Measurements from ENCODE around the gene SNTB2. TPM values are rescaled to one million over a fixed set of nuclear protein-coding genes. Genes with fewer than 3 reads are reported as not detected.

The SNTB2 gene
- total and polyA plus RNA-seq, 2 of the 13 experiments (the other 11 are each of a cell fraction or from before 2014, with no cell fraction given): 11.5 to 19.2 TPM

DNA sequence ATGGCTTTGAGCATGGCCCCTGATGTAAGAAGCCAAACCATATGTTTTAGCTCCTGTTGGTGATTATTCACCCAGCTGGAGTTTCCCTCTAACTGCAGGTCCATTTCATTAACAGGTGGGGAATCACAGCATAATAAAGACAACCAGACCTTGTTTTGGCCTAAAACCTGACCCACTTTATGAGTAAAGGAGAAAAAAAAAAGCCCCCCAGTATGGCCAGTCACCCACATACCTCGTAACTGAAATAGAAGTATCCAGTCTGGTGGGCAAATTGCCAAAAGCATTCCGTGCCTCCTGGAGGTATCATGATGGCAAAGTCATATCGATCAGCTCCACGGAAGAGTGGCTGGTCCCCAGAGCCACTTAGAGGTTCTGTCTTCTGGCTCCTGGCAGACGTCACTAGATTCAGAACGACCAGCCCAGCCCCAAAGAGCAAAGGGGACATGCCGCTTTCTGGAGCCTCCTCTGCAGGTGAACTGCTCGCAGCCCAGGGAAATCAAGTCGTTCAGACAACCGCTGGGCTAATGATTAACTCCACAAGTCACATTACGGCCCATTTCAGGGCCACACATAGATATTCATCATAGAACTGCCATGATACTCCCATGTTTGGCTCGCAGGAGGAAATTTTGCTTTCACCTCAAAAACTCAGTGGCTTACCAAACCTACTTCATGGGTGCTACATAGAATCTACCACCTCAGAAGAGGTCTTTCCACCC, 164.5 kb downstream of the SNTB2 start, which contains the start of gene TMED6 (continued):
- TF ChIP-seq ZNF790 (CRISPR knock-in tag; IDR thresholded peaks at IDR 0.05; ENCODE audit: borderline replicate concordance) (no peak), TGIF2 (CRISPR knock-in tag; IDR thresholded peaks at IDR 0.05) (peak; percentile 59; the same call in 1 of the 2 replicates), ZNF546 (CRISPR knock-in tag; conservative IDR thresholded peaks at IDR 0.05) (no peak), ZNF772 (CRISPR knock-in tag; IDR thresholded peaks at IDR 0.05) (peak; percentile 36; the same call in 1 of the 2 replicates), TEAD3 (CRISPR knock-in tag; optimal IDR thresholded peaks at IDR 0.05; ENCODE audit: borderline replicate concordance) (peak; percentile 42), SRF (IDR thresholded peaks at IDR 0.05; ENCODE audit: low read depth, low read length) (peak; percentile 68; the same call in 1 of the 2 replicates), ZNF678 (CRISPR knock-in tag; IDR thresholded peaks at IDR 0.05) (no peak), ZNF577 (CRISPR knock-in tag; IDR thresholded peaks at IDR 0.05; ENCODE audit: borderline replicate concordance, low read depth) (no peak), ISL2 (CRISPR knock-in tag; IDR thresholded peaks at IDR 0.05) (0 out of 2 replicates have a peak, but pooled peaks have one; percentile 29), MAZ (IDR thresholded peaks at IDR 0.05; ENCODE audit: borderline replicate concordance, low read depth, low read length) (no peak), MAZ (CRISPR knock-in tag; IDR thresholded peaks at IDR 0.05; ENCODE audit: low read depth) (0 out of 2 replicates have a peak, but pooled peaks have one; percentile 34), ZNF670 (CRISPR knock-in tag; IDR thresholded peaks at IDR 0.05; ENCODE audit: borderline replicate concordance) (peak; percentile 68; the same call in 1 of the 2 replicates), SIN3A (IDR thresholded peaks at IDR 0.05; ENCODE audit: borderline replicate concordance, low read depth, low read length) (peak; percentile 58; the same call in 1 of the 2 replicates), GZF1 (CRISPR knock-in tag; IDR thresholded peaks at IDR 0.05) (0 out of 2 replicates have a peak, but pooled peaks have one; percentile 58), ZNF562 (CRISPR knock-in tag; IDR thresholded peaks at IDR 0.05; ENCODE audit: borderline replicate concordance) (no peak), GATAD2A (CRISPR knock-in tag; IDR thresholded peaks at IDR 0.05) (0 out of 2 replicates have a peak, but pooled peaks have one; percentile 36), ZNF232 (CRISPR knock-in tag; IDR thresholded peaks at IDR 0.05; ENCODE audit: borderline replicate concordance) (peak; percentile 46; the same call in 1 of the 2 replicates), ZNF501 (CRISPR knock-in tag; IDR thresholded peaks at IDR 0.05) (peak; percentile 83), ERF (CRISPR knock-in tag; IDR thresholded peaks at IDR 0.05) (peak; percentile 41; the same call in 1 of the 2 replicates), ZSCAN9 (CRISPR knock-in tag; IDR thresholded peaks at IDR 0.05; ENCODE audit: borderline replicate concordance) (peak; percentile 62; the same call in 1 of the 2 replicates), ARNT2 (CRISPR knock-in tag; IDR thresholded peaks at IDR 0.05; ENCODE audit: low read depth) (0 out of 2 replicates have a peak, but pooled peaks have one; percentile 54), ZNF614 (CRISPR knock-in tag; IDR thresholded peaks at IDR 0.05; ENCODE audit: borderline replicate concordance) (peak; percentile 54; the same call in 1 of the 2 replicates), POLR2AphosphoS5 (IDR thresholded peaks at IDR 0.05; ENCODE audit: low read depth, low read length) (peak; percentile 63), NR3C1 (CRISPR knock-in tag; IDR thresholded peaks at IDR 0.05) (no peak), PHF21A (CRISPR knock-in tag; IDR thresholded peaks at IDR 0.05) (0 out of 2 replicates have a peak, but pooled peaks have one; percentile 48), TAF1 (CRISPR knock-in tag; IDR thresholded peaks at IDR 0.05) (peak; percentile 64; the same call in 1 of the 2 replicates)
- TF ChIP-seq, protein P1, sequence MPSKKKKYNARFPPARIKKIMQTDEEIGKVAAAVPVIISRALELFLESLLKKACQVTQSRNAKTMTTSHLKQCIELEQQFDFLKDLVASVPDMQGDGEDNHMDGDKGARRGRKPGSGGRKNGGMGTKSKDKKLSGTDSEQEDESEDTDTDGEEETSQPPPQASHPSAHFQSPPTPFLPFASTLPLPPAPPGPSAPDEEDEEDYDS (CRISPR knock-in tag; IDR thresholded peaks at IDR 0.05): peak; percentile 72
- TF ChIP-seq, protein P2, sequence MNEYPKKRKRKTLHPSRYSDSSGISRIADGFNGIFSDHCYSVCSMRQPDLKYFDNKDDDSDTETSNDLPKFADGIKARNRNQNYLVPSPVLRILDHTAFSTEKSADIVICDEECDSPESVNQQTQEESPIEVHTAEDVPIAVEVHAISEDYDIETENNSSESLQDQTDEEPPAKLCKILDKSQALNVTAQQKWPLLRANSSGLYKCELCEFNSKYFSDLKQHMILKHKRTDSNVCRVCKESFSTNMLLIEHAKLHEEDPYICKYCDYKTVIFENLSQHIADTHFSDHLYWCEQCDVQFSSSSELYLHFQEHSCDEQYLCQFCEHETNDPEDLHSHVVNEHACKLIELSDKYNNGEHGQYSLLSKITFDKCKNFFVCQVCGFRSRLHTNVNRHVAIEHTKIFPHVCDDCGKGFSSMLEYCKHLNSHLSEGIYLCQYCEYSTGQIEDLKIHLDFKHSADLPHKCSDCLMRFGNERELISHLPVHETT (CRISPR knock-in tag; conservative IDR thresholded peaks at IDR 0.05): 0 out of 2 replicates have a peak, but pooled peaks have one; percentile 47
- TF ChIP-seq, protein P3, sequence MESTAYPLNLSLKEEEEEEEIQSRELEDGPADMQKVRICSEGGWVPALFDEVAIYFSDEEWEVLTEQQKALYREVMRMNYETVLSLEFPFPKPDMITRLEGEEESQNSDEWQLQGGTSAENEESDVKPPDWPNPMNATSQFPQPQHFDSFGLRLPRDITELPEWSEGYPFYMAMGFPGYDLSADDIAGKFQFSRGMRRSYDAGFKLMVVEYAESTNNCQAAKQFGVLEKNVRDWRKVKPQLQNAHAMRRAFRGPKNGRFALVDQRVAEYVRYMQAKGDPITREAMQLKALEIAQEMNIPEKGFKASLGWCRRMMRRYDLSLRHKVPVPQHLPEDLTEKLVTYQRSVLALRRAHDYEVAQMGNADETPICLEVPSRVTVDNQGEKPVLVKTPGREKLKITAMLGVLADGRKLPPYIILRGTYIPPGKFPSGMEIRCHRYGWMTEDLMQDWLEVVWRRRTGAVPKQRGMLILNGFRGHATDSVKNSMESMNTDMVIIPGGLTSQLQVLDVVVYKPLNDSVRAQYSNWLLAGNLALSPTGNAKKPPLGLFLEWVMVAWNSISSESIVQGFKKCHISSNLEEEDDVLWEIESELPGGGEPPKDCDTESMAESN (CRISPR knock-in tag; conservative IDR thresholded peaks at IDR 0.05): peak; percentile 44; the same call in 1 of the 2 replicates
